Kidney tubule cell (primary cell): ENCODE data around the gene TRIM37.

Experiments
- DNase-seq: peaks from one replicate; pipeline ENCODE4 v3.0.0-alpha.2; 2018; ENCODE audit warnings: low spot score

TRIM37 gene

GRCh38 chr17:58936295-58936694 is 170.4 kb downstream of the TRIM37 start:
- no peak for DNase-seq

GRCh38 chr17:58932956-58933355 is 173.7 kb downstream of the TRIM37 start:
- DNase-seq: no peak
